Measurements from ENCODE around the gene GPR89A.
"Not testable (repeated sequence)": the region's sequence is repeated elsewhere in the genome, so short reads cannot be mapped to it uniquely, and the experiment has no call there.

Gene GPR89A

DNA sequence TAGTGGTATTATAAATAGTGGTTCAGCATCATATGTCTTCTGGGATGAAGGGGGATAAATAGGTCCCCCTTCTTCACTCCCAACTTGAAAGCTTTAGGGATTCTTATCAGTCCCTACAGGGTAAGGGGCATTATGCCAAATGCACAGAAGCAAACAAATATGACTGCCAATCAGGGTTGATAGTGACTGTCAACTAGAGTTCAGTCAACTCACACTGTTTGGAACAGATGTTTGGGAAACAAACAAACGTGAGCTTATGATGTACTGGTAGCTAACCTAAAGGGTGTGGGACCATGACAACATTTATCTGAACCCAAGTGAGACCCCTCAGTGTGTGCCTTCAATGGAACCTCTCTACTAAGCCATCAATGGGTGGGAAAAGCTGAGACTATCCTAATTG lies 65.4 kb downstream of the GPR89A start:
- H3K4me3 ChIP-seq (ENCODE audit: low read depth, low read length) = not testable (repeated sequence)

GRCh38 chr1:145684858-145685257 lies 77.1 kb downstream of the GPR89A start:
- H3K4me3 ChIP-seq (ENCODE audit: low read depth, low read length) = not testable (repeated sequence)

DNA sequence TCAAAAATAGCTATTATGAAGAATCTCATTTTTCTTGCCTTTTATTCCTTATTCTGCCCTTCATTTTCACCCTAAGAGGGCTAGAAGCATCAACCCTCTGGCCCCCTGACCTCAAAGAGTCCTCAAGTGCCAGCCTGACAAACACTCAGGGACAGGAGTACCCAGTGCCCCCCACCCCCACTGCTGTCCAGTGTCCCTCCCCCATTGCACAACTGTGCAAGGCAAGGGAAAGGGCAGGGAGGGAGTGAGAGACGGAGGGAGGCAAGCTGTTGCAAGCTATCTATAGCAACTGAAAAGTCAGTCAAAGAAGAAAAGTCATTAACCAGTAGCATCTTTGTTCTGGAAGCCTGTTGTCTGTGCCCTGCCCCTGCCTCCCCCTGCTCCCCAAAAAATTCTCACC lies 78.3 kb downstream of the GPR89A start:
- H3K4me3 ChIP-seq (ENCODE audit: low read depth, low read length) = not testable (repeated sequence)

GRCh38 chr1:145688328-145688727 lies 80.5 kb downstream of the GPR89A start:
- TF ChIP-seq, protein P1, sequence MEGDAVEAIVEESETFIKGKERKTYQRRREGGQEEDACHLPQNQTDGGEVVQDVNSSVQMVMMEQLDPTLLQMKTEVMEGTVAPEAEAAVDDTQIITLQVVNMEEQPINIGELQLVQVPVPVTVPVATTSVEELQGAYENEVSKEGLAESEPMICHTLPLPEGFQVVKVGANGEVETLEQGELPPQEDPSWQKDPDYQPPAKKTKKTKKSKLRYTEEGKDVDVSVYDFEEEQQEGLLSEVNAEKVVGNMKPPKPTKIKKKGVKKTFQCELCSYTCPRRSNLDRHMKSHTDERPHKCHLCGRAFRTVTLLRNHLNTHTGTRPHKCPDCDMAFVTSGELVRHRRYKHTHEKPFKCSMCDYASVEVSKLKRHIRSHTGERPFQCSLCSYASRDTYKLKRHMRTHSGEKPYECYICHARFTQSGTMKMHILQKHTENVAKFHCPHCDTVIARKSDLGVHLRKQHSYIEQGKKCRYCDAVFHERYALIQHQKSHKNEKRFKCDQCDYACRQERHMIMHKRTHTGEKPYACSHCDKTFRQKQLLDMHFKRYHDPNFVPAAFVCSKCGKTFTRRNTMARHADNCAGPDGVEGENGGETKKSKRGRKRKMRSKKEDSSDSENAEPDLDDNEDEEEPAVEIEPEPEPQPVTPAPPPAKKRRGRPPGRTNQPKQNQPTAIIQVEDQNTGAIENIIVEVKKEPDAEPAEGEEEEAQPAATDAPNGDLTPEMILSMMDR (IDR thresholded peaks at IDR 0.05; ENCODE audit: low read depth, low read length) = no peak
- H3K4me3 ChIP-seq (ENCODE audit: low read depth, low read length) = no peak overlapping the region

GRCh38 chr1:145688924-145689323 lies 81.1 kb downstream of the GPR89A start:
- TF ChIP-seq, protein P1 (IDR thresholded peaks at IDR 0.05; ENCODE audit: low read depth, low read length) = no peak
- H3K4me3 ChIP-seq (ENCODE audit: low read depth, low read length) = no peak overlapping the region

DNA sequence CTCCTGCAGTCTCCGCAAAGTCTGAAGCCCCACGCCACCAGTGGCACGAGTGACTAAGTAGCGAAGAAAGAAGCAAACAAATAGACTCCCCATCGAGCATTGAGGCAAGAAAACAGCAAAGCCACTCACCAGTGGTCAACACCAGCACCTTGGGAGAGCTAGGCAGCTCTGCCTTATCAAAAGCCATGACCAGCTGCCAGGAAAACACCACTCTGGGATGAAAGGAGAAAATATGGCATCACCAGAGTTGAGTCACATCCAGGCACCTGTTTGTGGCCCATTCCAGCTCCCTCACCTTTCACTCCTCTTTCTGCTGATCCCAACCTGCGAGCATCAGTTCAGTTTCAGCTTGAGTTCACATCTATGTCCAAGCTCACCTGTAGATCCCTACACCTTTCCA lies 82.1 kb downstream of the GPR89A start:
- TF ChIP-seq, protein P1 (IDR thresholded peaks at IDR 0.05; ENCODE audit: low read depth, low read length) = no peak
- H3K4me3 ChIP-seq (ENCODE audit: low read depth, low read length) = no peak overlapping the region

GRCh38 chr1:145690587-145691558 lies 83.1 kb downstream of the GPR89A start:
- no peak overlapping the region; the same call in 1 of the 2 replicates for H3K4me3 ChIP-seq (ENCODE audit: low read depth, low read length)
- TF ChIP-seq, protein P1 (IDR thresholded peaks at IDR 0.05; ENCODE audit: low read depth, low read length) = no peak

DNA sequence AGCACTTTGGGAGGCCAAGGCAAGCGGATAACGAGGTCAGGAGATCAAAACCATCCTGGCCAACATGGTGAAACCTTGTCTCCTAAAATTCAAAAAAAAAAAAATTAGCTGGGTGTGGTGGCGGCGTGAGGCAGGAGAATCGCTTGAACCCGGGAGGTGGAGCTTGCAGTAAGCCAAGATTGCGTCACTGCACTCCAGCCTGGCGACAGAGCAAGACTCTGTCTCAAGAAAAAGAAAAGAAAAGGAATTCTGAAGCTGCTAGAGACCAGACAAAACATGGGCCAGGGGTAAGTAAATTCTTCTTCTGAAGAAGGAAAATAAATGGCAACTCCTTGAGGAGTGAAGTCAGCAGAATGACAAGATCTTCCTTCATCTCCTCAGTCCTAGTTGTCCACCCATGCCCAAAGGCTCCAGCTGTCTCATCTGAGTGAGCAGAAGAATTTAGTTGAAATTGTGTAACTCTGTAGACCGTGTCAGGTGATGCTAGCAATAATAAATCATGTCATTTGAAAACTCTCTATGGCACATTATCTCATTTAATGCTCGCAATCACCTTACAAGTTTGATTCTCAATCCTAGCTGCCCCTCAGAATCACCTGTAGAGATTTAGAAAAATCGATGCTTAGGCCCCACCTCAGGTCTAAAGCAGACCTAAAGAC lies 85.1 kb downstream of the GPR89A start:
- TF ChIP-seq, protein P1 (IDR thresholded peaks at IDR 0.05; ENCODE audit: low read depth, low read length) = no peak
- no peak overlapping the region for H3K4me3 ChIP-seq (ENCODE audit: low read depth, low read length)

Data from WI38 (cell line).